IPS-18c (cell line): ENCODE measurements around the gene RFFL.

ENCODE experiments used
- H3K4me3 ChIP-seq: 2 replicates; pipeline ENCODE4 v1.7.0; 2013; ENCODE audit warnings: low read depth, mild to moderate bottlenecking, low read length, moderate library complexity; ENCODE audit not compliant: insufficient read depth
- H3K9me3 ChIP-seq: one replicate; pipeline ENCODE4 v1.6.1; 2013; ENCODE audit warnings: mild to moderate bottlenecking, low read length, moderate library complexity; ENCODE audit not compliant: control insufficient read depth, insufficient read depth

RFFL gene

GRCh38 chr17:35086164-35086563 lies 22.7 kb upstream of the RFFL start:
- Histone ChIP-seq H3K9me3 (no peaks in the 10 kb centered on the region), H3K4me3 (no peak overlapping the region)

DNA sequence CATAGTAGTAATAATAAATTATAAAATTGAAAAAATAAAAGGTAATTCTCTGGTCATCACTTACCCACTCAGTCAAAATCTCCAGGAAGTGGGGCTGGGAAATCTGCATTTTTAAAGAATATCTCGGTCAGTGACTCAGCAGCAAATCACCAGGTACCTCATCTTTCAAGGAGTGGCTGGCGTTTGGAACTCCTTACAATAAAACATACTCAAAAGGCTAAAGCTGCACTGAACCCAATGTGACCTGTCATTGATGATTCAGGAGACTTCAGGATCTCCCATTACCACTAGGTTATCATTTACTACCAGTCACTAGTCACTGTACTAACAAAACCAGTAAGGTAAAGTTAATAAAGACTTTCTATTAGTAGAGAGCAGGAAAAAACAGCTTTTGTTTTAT lies 21.5 kb upstream of the RFFL start:
- Histone ChIP-seq H3K9me3 (no peaks in the 10 kb centered on the region), H3K4me3 (no peak overlapping the region)

DNA sequence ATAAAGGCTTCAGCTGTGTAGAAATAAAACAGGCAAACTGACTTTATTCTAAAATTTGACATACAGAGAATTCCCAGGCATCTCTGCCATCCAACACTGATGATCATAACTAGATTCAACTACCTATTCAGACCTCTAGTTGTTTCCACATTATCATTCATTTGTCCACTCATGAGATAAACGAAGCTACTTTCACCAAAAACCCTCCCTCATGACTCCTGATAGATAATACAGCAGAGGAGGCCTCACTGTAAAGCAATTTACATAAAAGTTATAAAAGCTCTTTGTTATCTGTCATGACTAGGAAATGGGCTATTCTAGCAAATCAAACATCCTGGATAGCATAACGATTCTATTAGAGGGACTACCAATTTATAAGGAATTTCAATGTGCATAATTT lies 19.6 kb upstream of the RFFL start:
- Histone ChIP-seq H3K9me3 (no peaks in the 10 kb centered on the region), H3K4me3 (no peak overlapping the region)

GRCh38 chr17:35082073-35082657 lies 18.7 kb upstream of the RFFL start:
- H3K4me3 ChIP-seq: no peak overlapping the region
- no peaks in the 10 kb centered on the region for H3K9me3 ChIP-seq

- H3K4me3 ChIP-seq: no peak overlapping the region
- no peaks in the 10 kb centered on the region for H3K9me3 ChIP-seq
Measured at GRCh38 chr17:35081638-35082037, 18.1 kb upstream of the RFFL start.

DNA sequence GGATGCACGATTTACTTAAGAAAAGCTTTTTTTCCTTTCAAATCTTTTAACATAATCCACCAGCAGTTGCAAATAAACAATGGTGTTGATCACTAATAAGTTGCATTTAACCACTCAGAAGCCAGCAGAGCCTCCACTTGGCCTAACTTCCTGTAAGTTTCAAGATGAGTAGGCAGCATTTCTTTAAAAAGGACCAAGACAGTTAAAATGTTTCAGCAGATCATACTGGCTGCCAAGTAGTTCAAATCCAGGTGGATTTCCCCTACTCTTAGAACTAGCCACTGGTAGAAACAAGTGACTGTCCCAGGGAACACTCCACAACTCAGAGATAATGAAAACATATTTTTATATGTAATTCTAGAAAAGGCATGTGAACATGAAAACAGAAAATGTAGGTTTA lies 17.0 kb upstream of the RFFL start:
- Histone ChIP-seq H3K4me3 (no peak overlapping the region), H3K9me3 (no peaks in the 10 kb centered on the region)

GRCh38 chr17:35079547-35080423 lies 16.3 kb upstream of the RFFL start:
- H3K9me3 ChIP-seq: no peaks in the 10 kb centered on the region
- no peak overlapping the region for H3K4me3 ChIP-seq

DNA sequence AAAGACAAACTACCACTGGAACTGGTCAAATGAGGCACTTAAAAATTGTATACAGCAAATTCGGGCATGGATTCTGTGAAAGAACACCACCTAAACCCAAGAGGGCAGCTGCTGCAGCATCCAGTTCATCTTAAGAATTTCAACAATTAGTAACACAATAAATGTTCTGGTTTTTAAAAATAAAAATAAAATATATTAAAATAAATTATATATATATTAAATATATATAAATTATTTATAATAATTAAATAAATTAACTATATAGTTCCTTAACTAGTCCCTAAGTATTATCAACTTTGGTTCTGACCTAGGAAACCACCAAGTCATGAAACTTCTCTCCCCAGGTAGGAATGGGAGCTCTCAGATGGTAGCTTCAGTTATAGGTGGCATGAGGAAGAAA lies 13.4 kb upstream of the RFFL start:
- Histone ChIP-seq H3K4me3 (no peak overlapping the region), H3K9me3 (no peaks in the 10 kb centered on the region)

GRCh38 chr17:35074711-35075707 lies 11.5 kb upstream of the RFFL start:
- Histone ChIP-seq H3K9me3 (no peaks in the 10 kb centered on the region), H3K4me3 (no peak overlapping the region)

DNA sequence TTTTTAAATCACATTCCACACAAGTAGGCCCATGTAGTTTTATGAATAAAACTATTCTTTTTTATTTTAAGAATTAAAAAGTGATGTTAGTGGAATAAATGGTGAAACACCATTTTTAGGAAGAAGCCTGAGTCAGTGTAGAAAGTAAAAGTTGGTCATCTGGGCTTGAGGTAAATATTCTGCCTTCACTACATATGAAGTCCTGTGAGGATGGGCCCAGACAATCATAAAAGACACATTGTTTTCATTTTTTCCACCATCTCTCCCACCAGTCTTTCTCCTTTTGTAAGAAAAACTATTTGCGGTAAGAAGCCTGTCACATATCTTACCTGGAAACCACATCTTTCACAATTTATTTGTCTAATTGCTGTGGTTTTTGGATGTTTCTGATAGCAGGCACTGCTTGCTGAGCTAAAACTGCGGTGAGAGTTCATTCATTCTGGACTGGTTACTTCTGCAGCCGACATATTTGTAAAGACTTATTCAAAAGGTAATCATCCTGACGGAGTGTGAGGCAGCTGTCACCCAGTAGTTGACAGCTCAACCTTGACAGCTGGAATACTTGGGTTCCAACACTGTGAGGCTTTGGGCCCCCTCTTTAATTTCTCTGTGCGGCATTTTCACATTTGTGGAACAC lies 10.6 kb upstream of the RFFL start:
- no peaks in the 10 kb centered on the region for H3K9me3 ChIP-seq
- H3K4me3 ChIP-seq: no peak overlapping the region

DNA sequence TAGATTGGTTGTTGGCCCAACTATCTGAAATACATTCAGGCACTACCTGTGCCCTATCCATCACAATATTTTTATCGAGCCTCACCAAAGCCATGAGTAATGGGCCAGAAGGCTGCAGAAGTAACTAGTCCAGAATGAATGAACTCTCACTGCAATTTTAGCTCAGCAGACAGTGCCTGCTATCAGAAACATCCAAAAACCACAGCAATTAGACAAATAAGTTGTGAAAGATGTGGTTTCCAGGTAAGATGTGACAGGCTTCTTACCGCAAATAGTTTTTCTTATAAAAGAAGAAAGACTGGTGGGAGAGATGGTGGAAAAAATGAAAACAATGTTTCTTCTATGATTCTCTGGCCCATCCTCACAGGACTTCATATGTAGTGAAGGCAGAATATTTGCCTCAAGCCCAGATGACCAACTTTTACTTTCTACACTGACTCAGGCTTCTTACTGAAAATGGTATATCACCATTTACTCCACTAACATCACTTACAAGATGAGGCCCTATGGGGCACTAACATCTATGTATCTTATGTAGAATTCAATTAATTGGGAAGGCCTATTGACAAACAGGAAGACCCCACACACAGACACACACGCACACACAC lies 9.8 kb upstream of the RFFL start:
- H3K4me3 ChIP-seq: no peak overlapping the region
- no peaks in the 10 kb centered on the region for H3K9me3 ChIP-seq

DNA sequence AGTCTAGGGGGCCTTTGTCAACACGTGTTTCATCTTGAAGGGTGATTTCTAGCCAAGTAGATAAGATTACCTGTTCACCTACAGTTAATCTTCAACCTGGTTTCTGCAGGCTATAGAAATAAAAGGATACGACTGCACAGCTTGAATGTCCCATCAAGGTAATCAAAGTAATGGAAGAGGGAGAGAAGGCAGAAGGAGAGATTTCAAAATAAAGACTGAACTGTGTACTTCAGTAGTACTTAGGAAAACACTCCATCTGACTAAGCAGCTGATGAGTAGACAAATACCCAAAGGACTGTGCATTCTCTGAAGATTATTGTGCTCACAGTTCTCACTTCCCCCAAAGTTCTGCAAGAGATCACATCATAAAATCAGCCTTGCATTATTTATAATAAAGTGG lies 5.8 kb upstream of the RFFL start:
- Histone ChIP-seq H3K4me3 (no peak overlapping the region), H3K9me3 (no peaks in the 10 kb centered on the region)

DNA sequence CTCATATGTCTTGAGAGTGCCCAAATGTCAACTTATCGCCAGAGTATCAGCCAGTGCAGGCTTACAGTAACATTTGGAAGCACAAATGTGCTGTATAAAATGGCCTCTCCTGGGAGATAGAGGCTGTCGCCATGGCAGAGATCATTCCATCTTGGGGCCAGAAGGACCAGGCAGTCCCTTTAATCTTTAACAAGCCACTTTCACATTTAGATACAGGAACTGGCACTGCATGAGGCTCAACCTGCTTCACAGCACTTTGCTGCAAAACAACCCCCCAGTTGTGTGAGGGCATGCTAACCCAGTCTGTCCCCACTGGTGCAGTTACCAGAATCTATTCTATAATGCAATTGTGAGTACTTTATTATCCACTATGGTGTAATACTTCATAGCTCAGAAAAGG lies 4.7 kb upstream of the RFFL start:
- Histone ChIP-seq H3K9me3 (no peaks in the 10 kb centered on the region), H3K4me3 (no peak overlapping the region)

- Histone ChIP-seq H3K9me3 (no peaks in the 10 kb centered on the region), H3K4me3 (no peak overlapping the region)
Measured at GRCh38 chr17:35065880-35066279, 2.4 kb upstream of the RFFL start.

GRCh38 chr17:35064516-35065215 lies 1.2 kb upstream of the RFFL start:
- H3K9me3 ChIP-seq: no peaks in the 10 kb centered on the region
- H3K4me3 ChIP-seq: no peak overlapping the region

DNA sequence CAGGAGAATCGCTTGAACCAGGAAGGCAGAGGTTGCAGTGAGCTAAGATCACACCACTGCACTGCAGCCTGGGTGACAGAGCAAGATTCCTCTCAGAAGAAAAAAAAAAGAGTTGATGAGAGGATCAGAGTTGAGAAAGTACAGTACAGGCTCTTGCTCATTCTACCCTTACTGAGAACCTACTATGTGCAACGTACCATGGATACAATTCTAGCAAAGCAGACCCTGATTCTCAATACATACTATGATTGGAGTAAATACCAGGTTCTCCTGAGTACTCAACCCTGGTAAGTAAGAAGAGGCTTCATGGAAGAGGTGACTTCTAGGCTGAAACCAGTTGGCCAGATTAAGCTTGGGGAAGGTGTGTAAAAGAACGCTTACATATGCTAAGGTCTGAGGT lies 1.2 kb downstream of the RFFL start:
- Histone ChIP-seq H3K4me3 (no peak overlapping the region), H3K9me3 (no peaks in the 10 kb centered on the region)
